HG03175 (cell line): Measurements from ENCODE around the gene ACAA2.
A peak's percentile ranks its signal among the peaks of the same experiment; 100 is the strongest.
"Not testable (repeated sequence)": the region's sequence is repeated elsewhere in the genome, so short reads cannot be mapped to it uniquely, and the experiment has no call there.

Experiments used
- ATAC-seq: cut with Tn5 transposase; IDR thresholded peaks from one replicate; pipeline ENCODE4 v1.9.1; 2021; ENCODE audit warnings: mild to moderate bottlenecking, moderate library complexity; ENCODE audit not compliant: unreplicated experiment

The ACAA2 gene

DNA sequence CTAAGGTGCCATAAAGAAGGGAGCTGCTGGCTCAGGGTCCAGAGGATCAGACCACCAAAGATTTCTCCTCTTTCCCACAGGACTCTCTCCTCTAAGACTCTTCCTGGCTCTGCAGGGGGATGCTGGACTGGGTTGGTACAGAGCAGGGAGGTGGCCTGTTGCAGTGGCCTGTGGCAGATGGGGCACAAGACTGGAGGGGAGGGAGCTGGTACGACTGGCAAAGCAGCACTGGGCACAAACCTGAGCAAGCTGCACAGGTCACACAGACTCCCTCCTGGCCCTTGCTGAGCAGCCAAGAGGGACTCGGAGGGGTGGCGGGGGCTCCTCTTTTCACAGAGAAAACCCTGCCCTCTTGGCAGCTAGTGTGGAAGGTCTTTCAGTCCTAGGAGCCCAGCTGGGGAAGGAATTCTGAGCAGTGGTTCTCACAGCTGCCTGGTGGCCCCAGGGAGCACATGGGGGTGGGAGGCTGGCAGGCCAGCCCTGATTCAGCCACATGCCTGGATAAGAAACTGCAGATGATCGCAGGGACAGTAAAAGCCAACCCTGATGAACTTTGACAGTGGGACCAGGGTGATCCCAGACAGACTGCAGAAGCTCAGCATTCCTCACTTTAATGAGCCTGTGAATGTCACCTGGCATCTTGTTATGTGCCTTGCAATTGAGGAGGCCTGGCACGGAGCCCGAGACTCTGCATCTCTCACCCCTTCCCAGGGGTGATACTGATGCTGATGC is 32.5 kb upstream of the ACAA2 start:
- no peak for ATAC-seq

GRCh38 chr18:49844903-49845302 is 31.6 kb upstream of the ACAA2 start:
- no peak for ATAC-seq

DNA sequence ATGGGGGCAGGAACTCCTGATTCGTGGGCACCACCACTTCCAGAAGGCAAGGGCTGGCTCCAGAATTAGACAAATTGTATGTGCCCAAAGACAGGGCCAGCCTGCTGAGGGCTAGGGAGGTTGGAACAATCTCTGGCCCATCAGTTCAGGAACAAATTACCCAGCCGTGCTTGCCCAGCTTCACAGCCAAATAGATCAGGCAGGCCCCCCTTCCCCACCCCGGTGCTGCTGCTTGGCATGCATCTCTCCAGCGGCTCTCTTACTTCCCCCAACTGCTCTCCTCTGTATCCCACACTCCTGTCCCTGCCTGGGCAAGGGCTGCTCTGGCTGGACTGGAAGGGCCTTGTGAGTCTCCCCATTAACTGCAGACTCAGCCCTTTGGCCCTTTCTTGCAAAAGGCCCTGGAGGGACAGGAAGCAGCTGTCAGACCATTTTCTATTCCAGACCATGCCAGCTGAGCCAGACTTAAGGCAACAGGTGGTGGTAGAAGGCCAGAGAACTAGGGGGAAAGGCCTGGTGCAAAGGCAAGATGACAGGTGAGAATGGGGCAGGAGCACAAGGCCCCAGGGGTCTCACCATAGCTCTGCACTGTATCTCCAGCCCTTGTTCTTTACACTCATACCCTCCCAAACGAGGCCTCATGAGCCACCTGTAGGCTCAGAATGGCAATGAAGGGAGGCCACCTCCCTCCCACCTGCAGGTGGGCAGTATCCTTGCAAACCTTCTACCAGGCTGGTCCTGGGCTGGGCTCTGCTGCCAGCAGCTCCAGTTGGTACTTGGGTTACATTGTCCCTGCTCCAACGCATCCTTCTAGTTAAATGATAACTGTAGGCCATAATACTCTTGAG is 30.7 kb upstream of the ACAA2 start:
- no peak for ATAC-seq

DNA sequence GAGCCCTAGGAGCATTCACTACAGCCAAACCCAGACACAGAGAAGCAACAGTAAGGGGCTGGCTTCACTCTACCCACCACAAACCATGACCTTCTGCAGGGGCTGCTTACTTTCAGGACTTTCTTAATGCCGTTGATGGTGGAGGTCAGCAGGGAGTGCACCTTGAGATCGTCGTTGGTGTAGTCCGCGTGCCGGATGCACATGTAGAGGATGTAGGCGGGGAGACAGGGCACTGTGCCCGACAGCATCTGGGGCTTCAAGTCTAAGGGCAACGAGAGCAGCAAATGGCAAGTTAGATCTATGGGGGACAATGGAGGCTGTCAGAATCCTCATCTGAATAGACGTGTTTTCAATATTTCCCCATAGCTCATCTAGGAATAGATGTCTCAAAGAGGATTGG is 29.8 kb upstream of the ACAA2 start:
- no peak for ATAC-seq

GRCh38 chr18:49842656-49843055 is 29.3 kb upstream of the ACAA2 start:
- no peak for ATAC-seq

DNA sequence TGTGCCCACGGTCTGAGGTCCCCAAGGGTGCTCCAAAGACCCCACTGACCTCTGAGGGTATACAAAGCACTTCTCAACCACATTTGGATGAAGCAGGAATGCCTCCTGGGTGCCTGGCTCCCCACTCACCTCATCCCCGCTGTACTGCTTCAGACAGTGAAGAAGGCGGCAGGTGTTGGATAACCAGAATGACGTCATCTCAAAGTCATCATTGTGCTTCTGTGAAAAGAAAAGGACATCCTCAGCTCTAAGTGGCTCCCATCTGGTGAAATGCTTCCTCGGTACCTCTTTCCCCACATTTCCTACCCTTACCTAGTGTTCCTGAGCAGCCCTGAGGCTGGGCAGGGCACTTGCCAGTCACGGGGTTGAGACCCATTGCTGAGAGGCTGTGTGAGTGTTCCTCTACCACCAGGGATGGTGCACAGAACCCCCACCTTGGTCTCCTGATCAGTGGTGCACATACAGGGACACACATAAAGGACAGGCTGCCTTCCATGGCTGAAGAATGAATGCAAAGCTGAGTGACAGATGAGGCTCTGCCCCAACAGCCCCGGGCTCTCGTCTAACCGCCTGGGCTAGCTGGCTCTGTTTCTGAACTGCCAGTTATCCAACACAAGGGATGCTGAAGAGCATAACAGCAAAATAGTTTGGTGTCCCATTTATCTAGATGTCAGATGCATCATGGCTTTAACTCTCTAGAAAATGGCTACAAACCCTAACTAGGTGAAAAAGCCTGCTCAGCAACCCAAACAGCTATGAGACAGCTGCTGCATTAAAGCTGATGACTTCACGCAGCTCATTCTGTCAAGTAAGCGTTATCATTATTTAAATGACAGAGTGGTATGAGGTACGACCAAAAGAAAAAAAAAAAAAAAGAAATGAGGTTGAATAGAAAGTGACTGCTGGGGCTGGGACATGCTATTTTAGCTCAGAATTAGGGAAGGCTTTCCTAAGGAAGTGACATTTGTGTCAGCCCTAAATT is 28.2 kb upstream of the ACAA2 start:
- ATAC-seq: no peak

DNA sequence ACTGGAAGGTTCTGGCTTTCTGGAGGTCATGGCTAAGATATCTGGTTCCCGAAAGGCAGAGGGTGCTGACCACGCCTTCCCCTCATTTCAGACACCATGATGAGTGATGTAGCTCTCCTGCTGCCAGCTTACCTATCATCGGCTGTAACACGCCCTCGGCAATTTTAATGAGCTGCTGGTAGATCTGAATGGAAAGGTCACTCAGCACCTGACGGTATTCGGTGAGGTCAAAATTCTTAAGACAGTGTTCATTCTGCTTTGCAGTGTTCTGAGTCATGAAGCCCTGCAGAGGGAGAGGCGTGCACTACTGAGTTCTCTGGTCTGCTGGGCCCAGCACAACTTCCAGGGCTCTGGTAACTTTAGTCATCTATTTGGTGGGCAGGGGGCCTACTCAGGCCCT is 25.7 kb upstream of the ACAA2 start:
- no peak for ATAC-seq

DNA sequence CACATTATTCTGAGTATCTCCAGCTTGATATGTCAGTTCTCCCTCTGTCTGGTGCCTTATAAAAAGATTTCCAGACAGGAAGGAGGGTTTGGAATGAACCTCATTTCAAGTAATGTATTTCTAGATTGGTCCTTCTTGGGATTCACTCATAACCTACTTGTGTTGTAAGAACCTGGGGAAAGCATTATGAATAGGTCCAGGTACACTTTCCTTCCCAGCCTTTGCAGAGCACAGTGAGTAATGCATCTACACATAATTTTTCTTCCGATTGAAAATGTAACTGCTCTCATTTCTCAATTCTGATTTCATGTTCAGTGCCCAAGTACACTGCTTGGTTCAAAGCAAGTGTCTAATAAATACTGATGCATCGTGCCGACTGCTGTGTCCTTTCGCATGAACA is 25.0 kb upstream of the ACAA2 start:
- ATAC-seq: no peak

- ATAC-seq: no peak
Observed at GRCh38 chr18:49837889-49838288, 24.6 kb upstream of the ACAA2 start.

DNA sequence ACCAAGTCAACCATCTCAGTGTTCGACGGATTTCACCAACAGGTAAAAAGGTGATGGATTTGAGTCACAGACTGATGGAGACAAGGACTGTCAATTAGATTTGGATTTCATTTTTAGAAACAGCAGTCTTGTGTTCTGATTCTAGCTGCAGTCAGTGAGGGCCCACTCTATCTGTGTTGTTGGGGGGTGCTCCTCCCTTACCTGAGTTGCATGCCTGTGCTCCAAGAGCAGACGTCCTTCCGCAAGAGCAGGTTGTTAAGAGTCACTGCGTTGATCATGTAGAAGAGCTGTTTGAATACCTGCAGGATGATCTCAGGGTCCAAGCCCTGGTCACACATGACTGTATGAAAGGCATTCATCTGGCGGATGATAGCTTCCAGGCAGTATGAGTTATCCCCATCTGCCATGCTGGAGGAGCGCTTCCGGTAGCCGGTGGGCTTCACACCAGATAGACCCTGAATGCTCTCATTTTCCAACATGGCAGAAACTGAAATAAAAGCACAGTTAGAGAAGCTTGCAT is 24.0 kb upstream of the ACAA2 start:
- not testable (repeated sequence) for ATAC-seq

DNA sequence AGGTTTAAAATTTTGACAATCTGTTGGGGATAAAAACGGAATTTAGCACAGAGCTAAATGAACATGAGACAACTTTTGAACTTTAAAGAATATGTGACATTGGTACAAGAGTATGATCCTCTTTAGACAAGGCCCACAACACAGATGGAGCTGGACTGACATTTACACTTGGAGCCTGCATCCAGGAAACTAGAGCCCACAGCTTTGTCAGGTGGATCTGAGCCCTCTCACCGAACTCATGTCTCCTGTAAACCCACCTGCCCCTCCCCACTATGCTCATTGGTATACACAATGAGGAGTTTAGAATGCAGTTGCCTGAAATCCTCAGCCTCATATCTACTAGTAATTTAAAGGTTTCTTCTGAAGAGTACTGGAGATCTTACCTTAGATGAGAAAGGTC is 22.1 kb upstream of the ACAA2 start:
- ATAC-seq: no peak

DNA sequence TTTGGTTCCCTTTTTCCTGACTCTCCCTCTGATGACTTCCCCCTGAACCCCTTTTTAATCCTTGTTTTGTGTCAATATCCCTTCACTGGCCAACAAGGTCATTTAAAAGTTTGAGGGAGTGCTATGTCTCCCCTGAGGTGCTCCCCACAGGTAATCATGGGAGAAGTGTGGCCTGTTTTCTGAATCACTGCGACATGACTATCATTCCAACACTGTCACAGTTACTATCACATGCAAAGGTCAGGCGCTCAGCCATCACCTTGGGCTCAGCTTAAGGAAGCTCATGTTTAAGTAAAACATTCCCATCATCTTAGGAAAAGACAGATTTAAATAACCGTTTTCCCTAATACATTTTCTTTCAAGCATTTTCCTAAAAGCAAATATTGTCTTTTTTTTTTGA is 20.9 kb upstream of the ACAA2 start:
- no peak for ATAC-seq

DNA sequence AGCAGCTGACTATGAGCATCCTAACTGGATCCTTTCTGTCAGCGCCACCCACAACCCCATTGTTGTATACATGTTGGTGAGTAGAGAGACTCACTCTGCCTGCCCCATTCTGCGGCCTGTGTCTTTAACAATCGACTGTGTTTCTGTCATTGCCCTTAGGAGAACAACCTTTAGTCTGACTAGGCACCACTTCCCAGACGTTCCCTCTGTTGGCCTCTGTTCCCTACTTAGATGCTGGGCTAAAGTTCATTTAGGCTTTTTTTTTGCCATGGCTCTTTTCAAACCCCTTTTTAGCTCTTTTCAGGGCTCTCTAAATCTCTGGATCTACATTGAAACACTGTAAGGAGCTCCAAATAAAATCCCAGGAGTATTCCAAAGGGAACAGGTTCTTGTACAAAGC is 20.5 kb upstream of the ACAA2 start:
- no peak for ATAC-seq

DNA sequence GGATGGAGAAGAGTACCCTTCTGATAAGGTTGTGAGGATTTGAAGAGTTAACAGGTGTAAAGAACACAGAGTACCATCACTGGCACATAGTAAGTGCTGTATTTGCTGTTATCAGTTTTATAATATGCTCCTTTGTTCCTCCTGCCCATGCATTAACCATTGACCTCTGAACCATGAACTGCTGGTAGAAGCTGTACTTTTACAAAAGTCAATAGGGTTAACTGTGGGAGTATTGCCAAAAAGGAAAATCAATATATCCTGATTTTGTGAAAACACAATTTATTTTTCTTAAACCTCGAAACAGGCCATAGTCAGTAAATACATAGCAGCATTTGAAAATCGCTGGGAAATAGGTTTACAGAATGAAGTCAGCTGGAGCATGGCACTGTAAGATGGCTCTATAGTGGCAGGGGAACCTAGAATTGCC is 18.9 kb upstream of the ACAA2 start:
- no peak for ATAC-seq

- no peak for ATAC-seq
Observed at GRCh38 chr18:49827996-49828395, 14.7 kb upstream of the ACAA2 start.

GRCh38 chr18:49819823-49820671 is 6.7 kb upstream of the ACAA2 start:
- peak; percentile 47 for ATAC-seq

- ATAC-seq: no peak
Observed at GRCh38 chr18:49819071-49819662, 5.8 kb upstream of the ACAA2 start.

DNA sequence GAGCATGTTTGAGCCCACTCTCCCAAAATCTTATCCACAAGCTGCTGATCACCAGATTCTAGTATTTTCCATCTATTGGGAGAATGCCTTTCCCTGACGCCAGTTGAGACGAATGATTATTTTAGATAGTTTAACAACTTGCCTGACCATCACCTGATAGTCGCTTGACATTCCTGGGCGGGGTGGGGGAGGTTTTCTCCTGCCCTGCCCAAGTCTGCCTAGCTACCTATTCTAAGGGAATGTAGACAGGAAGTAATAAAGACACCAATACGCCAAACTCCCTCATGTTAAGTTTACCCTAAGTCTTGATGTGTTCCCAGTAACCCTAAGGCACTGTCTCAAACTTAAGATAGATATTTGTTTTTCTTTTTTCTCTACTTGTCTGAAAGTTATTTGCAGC is 4.6 kb upstream of the ACAA2 start:
- no peak for ATAC-seq

DNA sequence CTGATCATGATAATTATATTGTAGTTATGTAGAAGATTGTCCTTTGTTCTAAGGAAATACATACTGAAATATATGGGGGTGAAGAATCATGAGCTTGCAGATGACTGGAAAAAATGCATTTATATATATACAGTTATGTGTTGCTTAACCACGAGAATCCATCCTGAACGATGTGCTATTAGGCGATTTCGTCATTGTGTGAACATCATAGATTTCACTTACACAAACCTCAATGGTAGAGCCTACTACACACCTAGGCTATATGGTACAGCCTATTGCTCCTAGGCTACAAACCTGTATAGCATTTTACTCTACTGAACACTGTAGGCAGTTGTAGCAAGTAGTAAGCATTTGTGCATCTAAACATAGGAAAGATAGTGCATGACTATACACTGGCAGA is 2.6 kb upstream of the ACAA2 start:
- ATAC-seq: no peak

DNA sequence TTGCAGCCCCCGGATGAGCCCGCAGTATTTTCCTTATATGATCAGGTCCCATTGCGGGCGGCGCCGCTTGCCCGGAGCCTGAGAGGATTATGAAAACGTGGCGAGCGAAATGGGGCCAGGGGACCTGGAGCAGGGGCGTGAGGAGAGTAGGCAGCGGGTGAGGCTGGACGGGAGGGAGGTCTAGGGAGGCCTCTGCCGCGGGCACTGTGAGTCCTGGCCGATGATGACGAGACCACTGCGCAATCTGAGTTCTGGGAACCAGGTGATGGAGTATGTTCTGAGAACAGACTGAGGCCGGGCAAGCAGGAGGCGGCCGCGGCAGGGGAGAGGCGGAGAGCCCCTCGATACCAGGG is 790 bp upstream of the ACAA2 start:
- peak; percentile 20 for ATAC-seq
